PC-3 (cell line): ENCODE data around the gene ESRRG. TPM values are rescaled to one million over a fixed set of nuclear protein-coding genes. Genes with fewer than 3 reads are reported as not detected.

ENCODE experiments used
- ATAC-seq: fragments of 200-7000 bp; cut with Tn5 transposase; 2 replicates; pipeline ENCODE4 v1.9.1; 2020; ENCODE audit warnings: mild to moderate bottlenecking, moderate library complexity
- BruUV-seq: library from RNA; stranded (reverse); fragments of 400-500 nt; replicated peaks from 2 replicates; lab custom pipeline; 2021; lab: Mats Ljungman, UMichigan
- CTCF ChIA-PET: fragments of 300-600 bp; sonication (Branson Sonifier 250); formaldehyde crosslinking; loops from one replicate; lab custom pipeline; 2022; ENCODE audit warnings: antibody characterized with exemption; lab: Charles Lee
- POLR2A ChIA-PET: fragments of 300-600 bp; sonication (Branson Sonifier 250); formaldehyde crosslinking; loops from one replicate; lab custom pipeline; 2022; ENCODE audit warnings: antibody characterized with exemption; ENCODE audit not compliant: unreplicated experiment; lab: Charles Lee
- DNase-seq: peaks from one replicate; pipeline ENCODE4 v3.0.0-alpha.2; 2015
- H2AFZ ChIP-seq: fragments of 300-600 bp; sonication (generic); 2 replicates; pipeline ENCODE4 v1.6.0; 2016; ENCODE audit warnings: antibody characterized with exemption, low read length
- H3F3A ChIP-seq: fragments of 300-600 bp; sonication (generic); one replicate; pipeline ENCODE4 v1.6.0; 2017; ENCODE audit warnings: antibody characterized with exemption, low read length, control low read depth, mild to moderate bottlenecking; ENCODE audit not compliant: unreplicated experiment
- H3K27ac ChIP-seq: fragments of 300-600 bp; sonication (generic); 2 replicates; pipeline ENCODE4 v1.5.1; 2016; ENCODE audit warnings: mild to moderate bottlenecking, low read length
- H3K27me3 ChIP-seq: fragments of 300-600 bp; sonication (generic); 2 replicates; pipeline ENCODE4 v1.6.1; 2016; ENCODE audit warnings: low read length, mixed read lengths
- H3K36me3 ChIP-seq: fragments of 300-600 bp; sonication (generic); 2 replicates; pipeline ENCODE4 v1.6.1; 2016; ENCODE audit warnings: low read depth, mixed run types, low read length, mixed read lengths
- H3K4me1 ChIP-seq: fragments of 300-600 bp; sonication (generic); 2 replicates; pipeline ENCODE4 v1.5.1; 2016; ENCODE audit warnings: low read length; ENCODE audit not compliant: insufficient read depth
- H3K4me2 ChIP-seq: fragments of 300-600 bp; sonication (generic); 2 replicates; pipeline ENCODE4 v1.6.0; 2016; ENCODE audit warnings: low read length
- H3K4me3 ChIP-seq: fragments of 300-600 bp; sonication (generic); 2 replicates; pipeline ENCODE4 v1.5.1; 2016; ENCODE audit warnings: mild to moderate bottlenecking, low read length, mixed read lengths
- H3K79me2 ChIP-seq: fragments of 300-600 bp; sonication (generic); 2 replicates; pipeline ENCODE4 v1.6.1; 2017; ENCODE audit warnings: low read length, mixed read lengths
- H3K9ac ChIP-seq: fragments of 300-600 bp; sonication (generic); 2 replicates; pipeline ENCODE4 v1.6.0; 2016; ENCODE audit warnings: mild to moderate bottlenecking, low read length
- H3K9me2 ChIP-seq: fragments of 300-600 bp; sonication (generic); replicated peaks from 2 replicates; pipeline ENCODE4 v1.6.1; 2016; ENCODE audit warnings: mixed run types, low read length, mixed read lengths
- H3K9me3 ChIP-seq: fragments of 300-600 bp; sonication (generic); 2 replicates; pipeline ENCODE4 v1.6.1; 2016; ENCODE audit warnings: low read length, mixed read lengths
- H4K20me1 ChIP-seq: fragments of 300-600 bp; sonication (generic); 2 replicates; pipeline ENCODE4 v1.6.1; 2016; ENCODE audit warnings: low read length, mixed read lengths
- CTCF ChIP-seq: fragments of 300-600 bp; sonication (generic); conservative IDR thresholded peaks from 2 replicates; pipeline ENCODE4 v1.5.1; 2017; ENCODE audit warnings: antibody characterized with exemption, low read depth, mild to moderate bottlenecking, low read length
- EZH2 ChIP-seq: fragments of 300-600 bp; sonication (generic); IDR thresholded peaks from one replicate; pipeline ENCODE4 v1.6.1; 2017; ENCODE audit warnings: antibody characterized with exemption, mild to moderate bottlenecking, low read length; ENCODE audit not compliant: unreplicated experiment
- EZH2phosphoT487 ChIP-seq: fragments of 300-600 bp; sonication (generic); IDR thresholded peaks from 2 replicates; pipeline ENCODE4 v1.6.1; 2018; ENCODE audit warnings: mild to moderate bottlenecking, antibody characterized with exemption, low read length, borderline replicate concordance
- intact Hi-C: fragments of 100-400 bp; cut with micrococcal nuclease; formaldehyde crosslinking; loops from 2 replicates; pipeline ENCODE4 v1.9.0; 2023
- total RNA-seq: library from RNA; depleted of rRNA; stranded (reverse); fragments of >200 nt; gene quantifications from 2 replicates; pipeline ENCODE4 v1.2.3, GENCODE V29; 2014

The ESRRG gene
- total RNA-seq, 1 experiment from 2014 or later, result 1.7 TPM

- POLR2A ChIA-PET, result interaction anchor here (0.6 kb wide), 1 partner anchor 194 kb away, joined by 7 read pairs; no protein-coding TSS in a partner anchor
- H2AFZ ChIP-seq, result no peak overlapping the region
- no peaks in the 10 kb centered on the region for H3K9me3 ChIP-seq
- peak; percentile 62 for DNase-seq
- no peaks in the 10 kb centered on the region for H4K20me1 ChIP-seq
- intact Hi-C loops, result no loop called here
- H3K4me3 ChIP-seq, result no peak overlapping the region
- ATAC-seq, result peak; percentile 90
- CTCF ChIA-PET, result no interaction called here
- BruUV-seq, result no TSS peak
- no peak overlapping the region for H3K9ac ChIP-seq
- peak overlapping the region; percentile 5 for H3K4me2 ChIP-seq
- no peaks in the 10 kb centered on the region for H3F3A ChIP-seq
- H3K27ac ChIP-seq, result no peak overlapping the region
- H3K4me1 ChIP-seq, result peaks cover 7% of the 10 kb centered on the region; the same call in 1 of the 2 replicates
- no peaks in the 10 kb centered on the region for H3K79me2 ChIP-seq
- TF ChIP-seq EZH2 (no peak), CTCF (no peak), EZH2phosphoT487 (no peak)
- H3K36me3 ChIP-seq, result no peaks in the 10 kb centered on the region
- H3K27me3 ChIP-seq, result no peaks in the 10 kb centered on the region
- no peaks in the 10 kb centered on the region; the same call in 1 of the 2 replicates for H3K9me2 ChIP-seq
Observed at GRCh38 chr1:216766633-216767327, 43.6 kb upstream of the ESRRG start.

- no peak overlapping the region for H3K4me3 ChIP-seq
- no peaks in the 10 kb centered on the region for H4K20me1 ChIP-seq
- POLR2A ChIA-PET, result no interaction called here
- H3K36me3 ChIP-seq, result no peaks in the 10 kb centered on the region
- H3K27ac ChIP-seq, result no peak overlapping the region
- no peak for TF ChIP-seq EZH2
- no peak for TF ChIP-seq EZH2phosphoT487
- no peak for TF ChIP-seq CTCF
- H3K9me2 ChIP-seq, result no peaks in the 10 kb centered on the region; the same call in 1 of the 2 replicates
- BruUV-seq, result no TSS peak
- no peak overlapping the region for H3K9ac ChIP-seq
- DNase-seq, result peak; percentile 50
- intact Hi-C loops, result no loop called here
- no peak overlapping the region for H3K4me2 ChIP-seq
- no peaks in the 10 kb centered on the region for H3K27me3 ChIP-seq
- H3K79me2 ChIP-seq, result no peaks in the 10 kb centered on the region
- H3F3A ChIP-seq, result no peaks in the 10 kb centered on the region
- H3K9me3 ChIP-seq, result no peaks in the 10 kb centered on the region
- peaks cover 7% of the 10 kb centered on the region; the same call in 1 of the 2 replicates for H3K4me1 ChIP-seq
- ATAC-seq, result peak; percentile 15
- H2AFZ ChIP-seq, result no peak overlapping the region
- CTCF ChIA-PET, result no interaction called here
Observed at GRCh38 chr1:216765346-216766300, 42.4 kb upstream of the ESRRG start.
